Small intestine (tissue), 7 donors: ENCODE data around the gene FGF14. TPM values are rescaled to one million over a fixed set of nuclear protein-coding genes. Genes with fewer than 3 reads are reported as not detected.

Experiments
- DNase-seq, 2 donors: peaks; one replicate each; pipeline versions ENCODE4 v3.0.0 to v3.0.0-alpha.2; 2013
- FAIRE-seq: peaks from 2 replicates; lab custom pipeline; 2012; peaks lifted over from hg19 to GRCh38; lab: Jason Lieb, UNC
- H3K27ac ChIP-seq, 3 donors: one replicate each; pipeline ENCODE4 v1.5.1; 2013; ENCODE audit warnings: low read length in 2 of 3, mild to moderate bottlenecking in 2 of 3, control low read depth in 1 of 3, inconsistent platforms in 1 of 3, low read depth in 1 of 3, moderate library complexity in 1 of 3
- H3K27me3 ChIP-seq, 3 donors: one replicate each; pipeline ENCODE4 v1.6.1; 2013; ENCODE audit warnings: low read length in 3 of 3, inconsistent platforms in 1 of 3; ENCODE audit not compliant: control insufficient read depth in 3 of 3, insufficient read depth in 3 of 3
- H3K36me3 ChIP-seq, 3 donors: one replicate each; pipeline ENCODE4 v1.6.1; 2013; ENCODE audit warnings: low read length in 3 of 3, inconsistent platforms in 1 of 3, low read depth in 1 of 3, mild to moderate bottlenecking in 1 of 3, moderate library complexity in 1 of 3; ENCODE audit not compliant: control insufficient read depth in 3 of 3, insufficient read depth in 2 of 3
- H3K4me1 ChIP-seq, 3 donors: one replicate each; pipeline ENCODE4 v1.6.1; 2013; ENCODE audit warnings: low read length in 2 of 3, inconsistent platforms in 1 of 3, low read depth in 1 of 3, mild to moderate bottlenecking in 1 of 3, moderate library complexity in 1 of 3; ENCODE audit not compliant: control insufficient read depth in 3 of 3, insufficient read depth in 2 of 3
- H3K4me3 ChIP-seq, 3 donors: one replicate each; pipeline ENCODE4 v1.5.1; 2013; ENCODE audit warnings: low read length in 3 of 3, control low read depth in 1 of 3, inconsistent platforms in 1 of 3, low read depth in 1 of 3, mild to moderate bottlenecking in 1 of 3, moderate library complexity in 1 of 3
- H3K9me3 ChIP-seq, 2 donors: one replicate each; pipeline ENCODE4 v1.6.1; 2013; ENCODE audit warnings: low read depth in 1 of 2, low read length in 1 of 2; ENCODE audit not compliant: control insufficient read depth in 2 of 2, insufficient read depth in 1 of 2
- WGBS, 3 donors: extraction: QIAGEN DNeasy Blood & Tissue Kit; methylation state at CpG; one replicate each; pipeline ENCODE4 v1.1.7; 2013; 5-methylcytosine and 5-hydroxymethylcytosine counted together
- polyA plus RNA-seq, 4 donors: library from polyadenylated mRNA; stranded (reverse) in 3 of 4; unstranded in 1 of 4; fragments of 200-250 nt in 3 of 4; fragments of 120-200 nt in 1 of 4; gene quantifications; one replicate each; pipeline versions ENCODE4 v1.2.1 to v1.2.3, GENCODE V29; 2013
- donor health status: healthy with polysubstance abuse.
- donor health status: control.
- donor health status: control.
- donor health status: Bipolar disorder and iron deficiency.
- donor health status: healthy.

Gene FGF14
- polyA plus RNA-seq, 4 donors, result under 0.01 to 0.74 (median 0.31) TPM; not detected in 1

- no peaks in the 10 kb centered on the region for H3K36me3 ChIP-seq
- no peaks in the 10 kb centered on the region for H3K9me3 ChIP-seq
- no peak overlapping the region for H3K27ac ChIP-seq
- H3K27me3 ChIP-seq, result no peaks in the 10 kb centered on the region
- no peaks in the 10 kb centered on the region for H3K4me1 ChIP-seq
- H3K4me3 ChIP-seq, result no peak overlapping the region
- FAIRE-seq, result no peak
- no peak for DNase-seq
These were observed 720.0 kb downstream of the FGF14 start for GRCh38 chr13:101681834-101682233.

GRCh38 chr13:101673360-101674105 lies 728.3 kb downstream of the FGF14 start:
- Histone ChIP-seq H3K27me3 (no peaks in the 10 kb centered on the region), H3K4me3 (no peak overlapping the region), H3K36me3 (no peaks in the 10 kb centered on the region), H3K4me1 (no peaks in the 10 kb centered on the region), H3K27ac (no peak overlapping the region), H3K9me3 (no peaks in the 10 kb centered on the region)
- DNase-seq (no peak), FAIRE-seq (no peak)
- WGBS, 3 donors, result 50 to 60% (median 59%) methylated on average over 4 of the region's 4 CpGs

- 24 to 61% (median 35%) methylated on average over 4 of the region's 4 CpGs for WGBS, 3 donors
- H3K36me3 ChIP-seq, result no peaks in the 10 kb centered on the region
- H3K27ac ChIP-seq, result no peak overlapping the region
- no peak for DNase-seq
- H3K9me3 ChIP-seq, result peaks cover 0 to 2% of the 10 kb centered on the region in 2 donors
- H3K4me3 ChIP-seq, result no peak overlapping the region
- no peaks in the 10 kb centered on the region for H3K27me3 ChIP-seq
- FAIRE-seq, result no peak
- no peaks in the 10 kb centered on the region for H3K4me1 ChIP-seq
These were observed 740.0 kb downstream of the FGF14 start for GRCh38 chr13:101661839-101662238.

Other genes with a start within 250 kb of the FGF14 start
- 10 to 100 TPM; 10.5 to 39.8 (median 15.4) TPM for gene TPP2, start 194.9 kb upstream of the FGF14 start, polyA plus RNA-seq